HG03159 (cell line): ENCODE measurements around the gene ZNF277.
"Not testable (repeated sequence)": the region's sequence is repeated elsewhere in the genome, so short reads cannot be mapped to it uniquely, and the experiment has no call there.

Experiments
- ATAC-seq: cut with Tn5 transposase; IDR thresholded peaks from one replicate; pipeline ENCODE4 v1.9.1; 2021; ENCODE audit warnings: mild to moderate bottlenecking, moderate library complexity; ENCODE audit not compliant: unreplicated experiment

The ZNF277 gene

DNA sequence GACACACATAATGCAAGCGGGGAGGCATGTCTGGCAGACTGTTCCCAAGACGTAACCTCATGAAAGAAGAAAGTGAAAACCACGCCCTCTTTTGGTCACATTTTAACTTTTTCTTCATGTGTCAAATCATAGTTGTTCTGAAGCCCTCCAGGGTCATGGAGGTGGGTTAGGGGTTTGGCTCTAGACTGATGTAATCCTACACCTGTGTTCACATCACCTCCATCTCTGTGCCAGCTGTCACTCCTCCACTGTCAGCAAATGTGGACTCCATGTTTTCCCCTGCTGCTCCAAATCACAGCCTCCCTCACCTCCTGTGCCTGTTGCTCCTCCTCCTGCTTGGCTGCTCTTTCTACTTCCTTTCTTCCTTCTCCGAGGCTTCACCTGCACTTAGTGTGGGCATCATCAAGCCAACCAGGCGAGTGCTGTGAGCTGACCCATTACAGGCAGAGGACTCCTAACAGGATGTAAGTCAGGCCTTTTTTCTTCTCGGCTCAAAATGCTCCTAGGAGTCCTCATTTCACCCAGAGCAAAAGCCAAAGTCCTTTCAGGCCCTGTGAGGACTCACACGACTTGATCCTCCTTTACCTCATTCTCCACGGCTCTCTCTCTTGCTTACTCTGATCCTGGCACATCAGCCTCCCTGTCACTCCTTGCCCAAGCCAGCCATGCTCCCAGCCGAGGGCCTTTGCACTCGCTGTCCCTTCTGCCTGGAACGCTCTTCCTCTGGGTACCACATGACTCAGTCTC lies 177.3 kb downstream of the ZNF277 start:
- ATAC-seq: peak; percentile 44

DNA sequence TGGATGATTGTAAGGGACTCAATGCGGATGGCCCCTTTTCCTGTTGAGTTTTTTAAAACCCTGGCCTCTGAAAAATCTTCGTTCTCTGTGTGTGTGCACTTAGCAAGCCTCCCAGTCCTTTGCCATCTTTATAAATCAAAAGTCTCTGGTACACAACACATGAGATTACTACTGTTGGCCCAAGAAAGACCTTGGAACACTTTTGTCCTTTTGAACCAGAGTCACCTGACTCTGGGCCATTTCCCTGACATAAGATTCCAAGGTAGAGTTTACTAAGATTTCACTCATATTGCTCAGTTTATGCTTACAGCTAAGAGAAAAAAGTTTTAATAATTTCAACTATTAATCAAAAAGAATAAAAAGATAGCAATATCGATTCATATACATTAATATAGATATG lies 179.0 kb downstream of the ZNF277 start:
- no peak for ATAC-seq

DNA sequence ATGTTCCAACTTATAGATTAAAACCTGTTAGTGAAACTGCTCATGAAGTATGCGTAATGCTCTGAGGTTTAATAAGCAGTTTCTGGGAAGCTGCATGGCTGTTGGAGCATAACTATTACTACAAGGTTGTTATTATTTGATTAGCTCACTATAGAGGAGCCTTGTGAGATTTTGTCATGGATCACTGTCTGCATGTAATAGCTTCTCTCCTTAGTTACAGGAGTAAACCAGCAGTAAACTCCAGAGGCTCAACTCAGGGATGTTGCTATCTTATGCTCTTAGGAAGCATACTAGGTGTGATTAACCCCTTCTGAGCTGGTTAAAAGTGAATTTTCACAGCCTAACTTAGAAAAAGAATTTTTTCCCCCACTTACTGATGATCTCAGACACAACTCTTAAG lies 180.1 kb downstream of the ZNF277 start:
- no peak for ATAC-seq

DNA sequence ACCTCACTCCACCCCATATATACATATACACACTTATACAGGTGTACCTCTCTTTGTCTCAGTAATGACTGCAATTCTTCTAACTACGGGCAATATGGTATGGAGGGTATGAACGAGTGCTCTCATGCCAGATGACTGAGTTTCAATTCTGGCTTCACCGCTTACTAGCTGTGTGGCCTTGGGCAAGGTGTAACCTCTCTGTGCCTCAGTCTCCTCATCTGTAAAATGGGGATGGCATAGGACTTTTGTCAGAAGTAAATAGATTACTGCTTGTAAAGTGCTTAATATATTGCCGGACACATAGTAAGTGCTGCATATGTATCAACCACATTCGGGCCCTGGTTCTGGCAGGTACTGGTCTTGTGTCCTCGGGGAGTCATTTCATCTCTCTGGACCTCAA lies 183.7 kb downstream of the ZNF277 start:
- no peak for ATAC-seq

DNA sequence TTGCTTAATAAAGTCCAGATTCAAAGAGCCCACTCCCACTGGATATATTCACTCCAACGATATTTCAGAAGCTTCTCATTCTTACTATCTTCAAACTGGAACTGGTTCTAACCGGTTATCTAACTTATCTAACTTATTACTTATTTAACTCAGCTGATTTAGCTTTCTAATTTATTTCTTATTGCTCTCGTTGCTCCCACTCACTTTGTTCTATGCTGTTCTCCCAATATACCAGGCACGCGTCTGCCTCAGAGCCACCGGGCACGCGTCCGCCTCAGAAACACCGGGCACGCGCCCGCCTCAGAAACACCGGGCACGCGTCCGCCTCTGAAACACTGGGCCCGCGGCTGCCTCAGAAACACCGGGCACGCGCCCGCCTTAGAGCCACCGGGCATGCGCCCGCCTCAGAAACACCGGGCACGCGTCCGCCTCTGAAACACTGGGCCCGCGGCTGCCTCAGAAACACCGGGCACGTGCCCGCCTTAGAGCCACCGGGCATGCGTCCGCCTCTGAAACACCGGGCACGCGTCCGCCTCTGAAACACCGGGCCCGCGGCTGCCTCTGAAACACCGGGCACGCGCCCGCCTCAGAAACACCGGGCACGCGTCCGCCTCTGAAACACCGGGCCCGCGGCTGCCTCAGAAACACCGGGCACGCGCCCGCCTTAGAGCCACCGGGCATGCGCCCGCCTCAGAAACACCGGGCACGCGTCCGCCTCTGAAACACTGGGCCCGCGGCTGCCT lies 184.8 kb downstream of the ZNF277 start:
- ATAC-seq: not testable (repeated sequence)

DNA sequence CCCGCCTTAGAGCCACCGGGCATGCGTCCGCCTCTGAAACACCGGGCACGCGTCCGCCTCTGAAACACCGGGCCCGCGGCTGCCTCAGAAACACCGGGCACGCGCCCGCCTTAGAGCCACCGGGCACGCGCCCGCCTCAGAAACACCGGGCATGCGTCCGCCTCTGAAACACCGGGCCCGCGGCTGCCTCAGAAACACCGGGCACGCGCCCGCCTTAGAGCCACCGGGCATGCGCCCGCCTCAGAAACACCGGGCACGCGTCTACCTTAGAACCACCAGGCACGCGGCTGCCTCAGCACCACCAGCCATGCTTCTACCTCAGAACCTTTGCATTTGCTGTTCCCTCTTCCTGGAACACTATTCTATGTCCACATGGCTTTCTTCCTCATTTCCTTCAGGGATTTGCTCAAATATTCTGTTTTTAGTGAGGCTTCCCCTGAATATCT lies 185.4 kb downstream of the ZNF277 start:
- peak; percentile 67 for ATAC-seq
